GM13976 (cell line): ENCODE results near the gene MRPL28.

Experiments
- DNase-seq: peaks from one replicate; pipeline ENCODE4 v3.0.0; 2012; ENCODE audit warnings: low spot score
- in situ Hi-C: fragments of 300-500 bp; cut with MboI; formaldehyde crosslinking; loops from one replicate; pipeline ENCODE4 v1.12.0; 2022; ENCODE audit warnings: low sequenced_read_pairs, mixed read lengths, inconsistent platforms; ENCODE audit not compliant: unreplicated experiment
- TF ChIP-seq, protein P1 (sequence below): IDR thresholded peaks from 2 replicates; pipeline ENCODE4 v1.5.1; 2012; ENCODE audit warnings: borderline replicate concordance, mild to moderate bottlenecking; ENCODE audit not compliant: insufficient read depth; ENCODE audit errors: extremely low read depth, missing control alignments, control extremely low read depth

The MRPL28 gene

DNA sequence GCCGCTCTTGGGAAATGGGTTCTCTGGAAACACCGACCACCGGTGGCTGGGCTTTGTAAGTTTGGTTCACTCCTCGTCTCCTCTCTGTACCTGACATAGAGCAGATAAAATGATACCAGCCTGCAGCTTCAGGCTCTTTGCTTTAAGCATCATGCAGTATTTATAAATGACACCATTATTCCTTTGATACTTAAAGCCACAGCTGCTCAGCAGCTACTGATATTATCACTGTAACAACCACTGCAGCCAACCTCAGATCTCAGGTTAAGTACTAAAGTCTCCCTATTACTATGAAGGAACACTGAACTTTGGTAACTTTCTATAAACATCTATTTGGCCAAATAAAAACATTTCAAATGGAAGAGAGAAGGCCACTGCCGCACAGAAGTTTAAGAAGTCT is 52.8 kb downstream of the MRPL28 start:
- TF ChIP-seq, protein P1, sequence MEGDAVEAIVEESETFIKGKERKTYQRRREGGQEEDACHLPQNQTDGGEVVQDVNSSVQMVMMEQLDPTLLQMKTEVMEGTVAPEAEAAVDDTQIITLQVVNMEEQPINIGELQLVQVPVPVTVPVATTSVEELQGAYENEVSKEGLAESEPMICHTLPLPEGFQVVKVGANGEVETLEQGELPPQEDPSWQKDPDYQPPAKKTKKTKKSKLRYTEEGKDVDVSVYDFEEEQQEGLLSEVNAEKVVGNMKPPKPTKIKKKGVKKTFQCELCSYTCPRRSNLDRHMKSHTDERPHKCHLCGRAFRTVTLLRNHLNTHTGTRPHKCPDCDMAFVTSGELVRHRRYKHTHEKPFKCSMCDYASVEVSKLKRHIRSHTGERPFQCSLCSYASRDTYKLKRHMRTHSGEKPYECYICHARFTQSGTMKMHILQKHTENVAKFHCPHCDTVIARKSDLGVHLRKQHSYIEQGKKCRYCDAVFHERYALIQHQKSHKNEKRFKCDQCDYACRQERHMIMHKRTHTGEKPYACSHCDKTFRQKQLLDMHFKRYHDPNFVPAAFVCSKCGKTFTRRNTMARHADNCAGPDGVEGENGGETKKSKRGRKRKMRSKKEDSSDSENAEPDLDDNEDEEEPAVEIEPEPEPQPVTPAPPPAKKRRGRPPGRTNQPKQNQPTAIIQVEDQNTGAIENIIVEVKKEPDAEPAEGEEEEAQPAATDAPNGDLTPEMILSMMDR, result no peak
- in situ Hi-C loops, result no loop called here
- no peak for DNase-seq
